ENCODE data around the gene DENND5B. TPM values are rescaled to one million over a fixed set of nuclear protein-coding genes. Genes with fewer than 3 reads are reported as not detected.

The DENND5B gene
- total and polyA plus RNA-seq, 10 of the 15 experiments (the other 5 are each of a cell fraction or from before 2014, with no cell fraction given): 0.39 to 32.5 (median 20.6) TPM

DNA sequence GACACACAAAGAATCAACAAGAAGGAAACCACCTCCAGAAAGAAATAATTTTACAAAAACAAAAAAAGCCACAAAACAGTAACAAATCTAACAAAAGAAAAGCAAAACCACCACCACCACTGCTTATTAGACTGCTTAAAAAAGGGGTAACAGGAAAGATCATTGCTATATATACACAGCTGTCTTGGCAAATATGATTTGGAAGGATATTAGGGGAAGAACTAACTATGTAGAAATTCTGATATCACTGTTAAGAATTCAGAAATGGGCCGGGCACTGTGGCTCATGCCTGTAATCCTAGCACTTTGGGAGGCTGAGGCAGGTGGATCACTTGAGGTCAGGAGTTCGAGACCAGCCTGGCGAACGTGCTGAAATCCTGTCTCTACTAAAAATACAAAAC is 92.5 kb downstream of the DENND5B start:
- ChIA-PET RAD21 (ENCODE audit: unreplicated experiment) (no interaction called here), POLR2A (no interaction called here), CTCF (no interaction called here), SMC1A (ENCODE audit: uncharacterized antibody, unreplicated experiment) (no interaction called here)
- H3K9ac ChIP-seq (ENCODE audit: control insufficient read depth, insufficient read depth, low read length): no peak overlapping the region; the same call in 1 of the 2 replicates
- intact Hi-C loops (cut with micrococcal nuclease; ENCODE audit: unreplicated experiment) (no loop called here), in situ Hi-C loops (cut with MboI) (no loop called here)
- H2AFZ ChIP-seq (ENCODE audit: control insufficient read depth, low read depth, low read length): no peak overlapping the region
- WGBS (ENCODE audit: insufficient coverage, insufficient replicate concordance, low lambda C conversion rate, missing lambda C conversion rate): 58% methylated on average over 4 of the region's 4 CpGs
- no TSS peak for BruUV-seq (replicated peaks)
- peaks cover 21% of the 10 kb centered on the region for H3K79me2 ChIP-seq (ENCODE audit: control insufficient read depth, insufficient read depth, low read length)
- DNase-seq (ENCODE audit: low read depth, low spot score) (no peak), ATAC-seq (no peak), FAIRE-seq (no peak)
- H3K4me2 ChIP-seq (ENCODE audit: control insufficient read depth, insufficient read depth): 0 out of 2 replicates have a peak overlapping the region, but pooled peaks have one; percentile 7
- peaks cover 2% of the 10 kb centered on the region; the same call in 2 of the 3 replicates for H3K9me3 ChIP-seq (replicated peaks; ENCODE audit: control insufficient read depth, insufficient read depth, low read length)
- peaks cover 0 to 2% of the 10 kb centered on the region in 2 experiments; a peak in 1 of 4 replicates for H3K36me3 ChIP-seq (ENCODE audit: control insufficient read depth in 2 of 2, insufficient read depth in 2 of 2, low read length in 1 of 2)
- H3K4me1 ChIP-seq (ENCODE audit: control insufficient read depth, insufficient read depth, low read length): peaks cover 14% of the 10 kb centered on the region
- TF ChIP-seq CREB1 (IDR thresholded peaks at IDR 0.05; ENCODE audit: low read depth) (no peak), ZNF274 (IDR thresholded peaks at IDR 0.05; ENCODE audit: insufficient read depth, insufficient read length) (no peak), CBX3 (IDR thresholded peaks at IDR 0.05; ENCODE audit: borderline replicate concordance, low read depth) (no peak), RUNX3 (IDR thresholded peaks at IDR 0.05; ENCODE audit: low read length) (peak; percentile 48; the same call in 1 of the 2 replicates), JUND (IDR thresholded peaks at IDR 0.05; ENCODE audit: low read depth, low read length) (no peak), NBN (IDR thresholded peaks at IDR 0.05) (no peak), MEF2A (IDR thresholded peaks at IDR 0.05; ENCODE audit: insufficient read depth, low read depth, low read length) (no peak)
- TF ChIP-seq, protein P1, sequence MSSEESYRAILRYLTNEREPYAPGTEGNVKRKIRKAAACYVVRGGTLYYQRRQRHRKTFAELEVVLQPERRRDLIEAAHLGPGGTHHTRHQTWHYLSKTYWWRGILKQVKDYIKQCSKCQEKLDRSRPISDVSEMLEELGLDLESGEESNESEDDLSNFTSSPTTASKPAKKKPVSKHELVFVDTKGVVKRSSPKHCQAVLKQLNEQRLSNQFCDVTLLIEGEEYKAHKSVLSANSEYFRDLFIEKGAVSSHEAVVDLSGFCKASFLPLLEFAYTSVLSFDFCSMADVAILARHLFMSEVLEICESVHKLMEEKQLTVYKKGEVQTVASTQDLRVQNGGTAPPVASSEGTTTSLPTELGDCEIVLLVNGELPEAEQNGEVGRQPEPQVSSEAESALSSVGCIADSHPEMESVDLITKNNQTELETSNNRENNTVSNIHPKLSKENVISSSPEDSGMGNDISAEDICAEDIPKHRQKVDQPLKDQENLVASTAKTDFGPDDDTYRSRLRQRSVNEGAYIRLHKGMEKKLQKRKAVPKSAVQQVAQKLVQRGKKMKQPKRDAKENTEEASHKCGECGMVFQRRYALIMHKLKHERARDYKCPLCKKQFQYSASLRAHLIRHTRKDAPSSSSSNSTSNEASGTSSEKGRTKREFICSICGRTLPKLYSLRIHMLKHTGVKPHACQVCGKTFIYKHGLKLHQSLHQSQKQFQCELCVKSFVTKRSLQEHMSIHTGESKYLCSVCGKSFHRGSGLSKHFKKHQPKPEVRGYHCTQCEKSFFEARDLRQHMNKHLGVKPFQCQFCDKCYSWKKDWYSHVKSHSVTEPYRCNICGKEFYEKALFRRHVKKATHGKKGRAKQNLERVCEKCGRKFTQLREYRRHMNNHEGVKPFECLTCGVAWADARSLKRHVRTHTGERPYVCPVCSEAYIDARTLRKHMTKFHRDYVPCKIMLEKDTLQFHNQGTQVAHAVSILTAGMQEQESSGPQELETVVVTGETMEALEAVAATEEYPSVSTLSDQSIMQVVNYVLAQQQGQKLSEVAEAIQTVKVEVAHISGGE (CRISPR knock-in tag; IDR thresholded peaks at IDR 0.05): no peak
- no peak overlapping the region for H3K4me3 ChIP-seq
- H4K20me1 ChIP-seq (ENCODE audit: control insufficient read depth, insufficient read depth): no peaks in the 10 kb centered on the region
- H3K27me3 ChIP-seq (replicated peaks in 1 of 2; ENCODE audit: control insufficient read depth in 2 of 2, insufficient read depth in 2 of 2, low read length in 1 of 2): no peaks in the 10 kb centered on the region
- peak overlapping the region; percentile 37; the same call in 1 of the 2 replicates for H3K27ac ChIP-seq (ENCODE audit: control insufficient read depth, insufficient read depth)

Data from GM12878 (cell line).